Spleen (tissue), 7 donors: Measurements from ENCODE around the gene CDK18.

ENCODE experiments used
- CTCF ChIP-seq, 11 experiments: fragments of 200-600 bp in 7 of 11; fragments of 450-650 bp in 4 of 11; sonication (generic) in 4 of 11; IDR thresholded peaks in 8 of 11; conservative IDR thresholded peaks in 3 of 11; 1 replicate in 7 of 11; 2 replicates in 4 of 11; pipeline versions ENCODE4 v1.4.0 to v1.8.0; 2016 to 2021; ENCODE audit warnings: antibody characterized with exemption in 11 of 11, inconsistent platforms in 4 of 11, mild to moderate bottlenecking in 1 of 11
- POLR2AphosphoS5 ChIP-seq, 3 donors: sonication (generic); formaldehyde crosslinking; IDR thresholded peaks; one replicate each; pipeline ENCODE4 v1.5.1; 2017; ENCODE audit warnings: antibody characterized with exemption in 3 of 3
- donor health status: DM: no; HTN: no; CAD: no; lungs with moderate emphysema.
- donor health status: DM: no; HTN: no; CAD: no.
- donor health status: DM: no; HTN: no; CAD: no.

- TF ChIP-seq POLR2AphosphoS5 (IDR thresholded peaks at IDR 0.05) (no peak), CTCF (IDR thresholded peaks at IDR 0.05 in 8 of 11, conservative IDR thresholded peaks at IDR 0.05 in 3 of 11) (no peak)
These were observed 1.3 kb downstream of the CDK18 start for GRCh38 chr1:205505791-205506190.
